Epithelial cell of proximal tubule (primary cell): Measurements from ENCODE around the gene TOX4. TPM values are rescaled to one million over a fixed set of nuclear protein-coding genes. Genes with fewer than 3 reads are reported as not detected.

Experiments used
- DNase-seq: peaks from one replicate; pipeline ENCODE4 v3.0.0-alpha.2; 2011; ENCODE audit warnings: low read depth
- H3K4me3 ChIP-seq: 2 replicates; pipeline ENCODE4 v1.5.1; 2011; ENCODE audit warnings: low read depth, mild to moderate bottlenecking, low read length
- CTCF ChIP-seq: conservative IDR thresholded peaks from 2 replicates; pipeline ENCODE4 v1.5.1; 2012; ENCODE audit warnings: low read depth, mild to moderate bottlenecking, low read length
- total RNA-seq: library from RNA; depleted of rRNA; stranded (reverse); fragments of >200 nt; gene quantifications from 2 replicates; pipeline ENCODE4 v1.2.3, GENCODE V29; 2015

TOX4 gene
- total RNA-seq, 1 donor from 2014 or later: 28.8 TPM

- DNase-seq: no peak
- no peak for TF ChIP-seq CTCF
These were observed 471 bp upstream of the TOX4 start for GRCh38 chr14:21476523-21476924.

DNA sequence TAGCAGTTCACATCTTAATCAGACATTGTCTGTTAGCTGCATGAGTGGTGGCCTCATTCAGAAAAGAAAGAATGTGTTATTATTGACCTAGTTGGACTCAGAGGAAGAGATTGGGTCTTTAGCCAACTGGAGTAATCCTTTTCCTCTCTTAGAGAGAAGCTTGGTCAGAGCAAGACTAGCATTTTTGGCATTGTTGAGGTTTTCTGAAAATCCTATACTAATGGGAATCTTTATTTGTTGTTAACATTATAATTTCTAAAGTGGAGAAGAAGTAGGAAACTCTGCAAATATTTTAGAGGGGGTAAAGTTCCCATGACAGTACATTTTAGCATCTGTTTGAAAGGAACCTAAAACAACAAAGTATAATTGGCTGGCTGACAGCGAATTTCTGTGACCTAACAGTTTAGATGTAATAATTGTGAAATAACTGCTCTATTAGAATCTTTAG lies 9.7 kb downstream of the TOX4 start:
- no peak overlapping the region for H3K4me3 ChIP-seq
- TF ChIP-seq CTCF: no peak
- DNase-seq: no peak

More at GRCh38 chr14:21476523-21476924, 471 bp upstream of the TOX4 start:
- peak overlapping the region; percentile 96 for H3K4me3 ChIP-seq

GRCh38 chr14:21494902-21495762 lies 18.1 kb downstream of the TOX4 start:
- no peak for DNase-seq

GRCh38 chr14:21496453-21496852 lies 19.5 kb downstream of the TOX4 start:
- TF ChIP-seq CTCF: no peak
- no peak for DNase-seq

More at GRCh38 chr14:21494902-21495762, 18.1 kb downstream of the TOX4 start:
- no peak for TF ChIP-seq CTCF
- no peak overlapping the region for H3K4me3 ChIP-seq

DNA sequence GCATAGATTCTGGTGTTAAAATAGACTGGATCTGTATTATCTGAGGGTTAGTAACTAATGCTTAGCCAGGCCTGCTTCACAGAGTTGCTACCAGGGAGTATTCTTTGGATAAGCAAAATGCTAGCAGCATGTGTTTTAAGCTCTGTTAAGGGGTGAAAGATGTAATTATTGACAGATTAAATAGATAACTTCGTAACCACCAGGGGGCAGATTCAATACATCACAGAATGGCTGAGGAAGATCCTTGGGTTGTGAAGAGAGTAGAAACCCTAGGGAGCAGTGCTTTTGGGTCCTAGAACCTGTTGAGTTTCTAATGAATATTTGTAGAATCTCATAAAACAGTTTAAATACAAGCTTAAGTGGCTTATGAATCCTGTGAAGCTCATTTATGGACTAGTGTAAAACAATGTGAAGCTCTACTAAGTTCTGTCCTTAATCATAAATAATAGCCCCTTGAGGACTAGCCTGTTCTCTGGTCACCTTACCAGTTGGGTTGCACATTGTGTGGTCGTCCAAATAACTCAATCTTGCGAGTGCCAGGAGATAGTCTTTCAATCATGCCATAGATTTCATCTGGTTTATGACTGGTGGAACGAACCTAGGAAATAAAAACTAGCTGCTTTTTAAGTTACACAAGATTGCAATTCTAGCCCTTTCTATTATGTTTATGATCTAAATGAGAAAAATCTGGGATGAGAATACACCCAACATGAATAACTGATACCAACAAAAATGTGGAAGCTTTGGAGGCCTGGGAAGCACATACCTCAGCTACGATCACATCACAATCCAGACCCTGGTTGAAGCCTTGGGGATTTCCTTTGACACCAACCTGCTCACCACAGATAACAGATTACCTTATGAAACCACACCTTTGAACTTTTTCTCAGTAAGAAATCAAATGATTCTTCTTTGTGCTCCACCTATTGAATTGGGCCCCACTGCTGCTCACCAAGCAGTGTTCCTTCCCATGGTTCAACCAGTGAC lies 21.8 kb downstream of the TOX4 start:
- H3K4me3 ChIP-seq: no peak overlapping the region
- peak; percentile 23 for DNase-seq

More at GRCh38 chr14:21496453-21496852, 19.5 kb downstream of the TOX4 start:
- no peak overlapping the region for H3K4me3 ChIP-seq

More for the DNA sequence above, 21.8 kb downstream of the TOX4 start:
- TF ChIP-seq CTCF: peak; percentile 62
